ENCODE measurements around the gene DCAF17.

GRCh38 chr2:171482308-171482707 lies 48.3 kb downstream of the DCAF17 start:
- TF ChIP-seq CTCF (IDR thresholded peaks at IDR 0.05) (no peak), POLR2A (IDR thresholded peaks at IDR 0.05) (no peak)

Data from thyroid gland (tissue), 4 donors.